Neural progenitor cell (in vitro differentiated cells): ENCODE data around the gene HRH2. TPM values are rescaled to one million over a fixed set of nuclear protein-coding genes. Genes with fewer than 3 reads are reported as not detected.

ENCODE experiments used
- DNase-seq: peaks from one replicate; pipeline ENCODE4 v3.0.0-alpha.2; 2016; ENCODE audit warnings: low spot score
- H2AFZ ChIP-seq: fragments of 200-600 bp; sonication (generic); replicated peaks from 2 replicates; pipeline ENCODE4 v1.6.1; 2016; ENCODE audit warnings: antibody characterized with exemption
- H3F3A ChIP-seq: fragments of 200-600 bp; sonication (generic); 2 replicates; pipeline ENCODE4 v1.6.1; 2016; ENCODE audit warnings: antibody characterized with exemption, low read depth
- H3K27ac ChIP-seq: fragments of 200-600 bp; sonication (generic); 2 replicates; pipeline ENCODE4 v1.5.1; 2016; ENCODE audit warnings: mild to moderate bottlenecking
- H3K27me3 ChIP-seq: fragments of 200-600 bp; sonication (generic); 2 replicates; pipeline ENCODE4 v1.6.1; 2016; ENCODE audit warnings: mild to moderate bottlenecking, moderate library complexity
- H3K36me3 ChIP-seq: fragments of 200-600 bp; sonication (generic); 2 replicates; pipeline ENCODE4 v1.5.1; 2016
- H3K4me1 ChIP-seq: fragments of 200-600 bp; sonication (generic); 2 replicates; pipeline ENCODE4 v1.6.1; 2016; ENCODE audit warnings: mixed run types
- H3K4me2 ChIP-seq: fragments of 200-600 bp; sonication (generic); 2 replicates; pipeline ENCODE4 v1.6.1; 2016
- H3K4me3 ChIP-seq: fragments of 200-600 bp; sonication (generic); 2 replicates; pipeline ENCODE4 v1.5.1; 2016
- H3K79me2 ChIP-seq: fragments of 200-600 bp; sonication (generic); 2 replicates; pipeline ENCODE4 v1.6.1; 2016; ENCODE audit warnings: low read depth
- H3K9ac ChIP-seq: fragments of 200-600 bp; sonication (generic); 2 replicates; pipeline ENCODE4 v1.6.1; 2016
- H3K9me3 ChIP-seq: fragments of 200-600 bp; sonication (generic); 2 replicates; pipeline ENCODE4 v1.5.1; 2016; ENCODE audit warnings: low read depth
- H4K20me1 ChIP-seq: fragments of 200-600 bp; sonication (generic); 2 replicates; pipeline ENCODE4 v1.6.1; 2016; ENCODE audit warnings: low read depth
- H3K27ac Mint-ChIP-seq: 3 replicates; pipeline ENCODE4 v1.8.0; 2021; ENCODE audit warnings: mixed read lengths
- H3K27me3 Mint-ChIP-seq: 2 replicates; pipeline ENCODE4 v1.8.0; 2022; ENCODE audit warnings: low read depth, mild to moderate bottlenecking, inconsistent platforms, moderate library complexity, mixed read lengths; ENCODE audit not compliant: insufficient read depth
- H3K36me3 Mint-ChIP-seq: 3 replicates; pipeline ENCODE4 v1.8.0; 2021; ENCODE audit warnings: mixed read lengths
- H3K4me1 Mint-ChIP-seq: 3 replicates; pipeline ENCODE4 v1.8.0; 2021; ENCODE audit warnings: mixed read lengths
- H3K4me3 Mint-ChIP-seq: 3 replicates; pipeline ENCODE4 v1.8.0; 2021; ENCODE audit warnings: mild to moderate bottlenecking, moderate library complexity, mixed read lengths
- H3K9me3 Mint-ChIP-seq: 3 replicates; pipeline ENCODE4 v1.8.0; 2020; ENCODE audit warnings: mixed read lengths
- EZH2 ChIP-seq: fragments of 200-600 bp; sonication (generic); IDR thresholded peaks from 2 replicates; pipeline ENCODE4 v1.6.1; 2017; ENCODE audit warnings: antibody characterized with exemption, mild to moderate bottlenecking, moderate library complexity
- EZH2phosphoT487 ChIP-seq: fragments of 200-600 bp; sonication (generic); IDR thresholded peaks from 2 replicates; pipeline ENCODE4 v1.6.1; 2017; ENCODE audit warnings: antibody characterized with exemption
- total RNA-seq: library from RNA; depleted of rRNA; stranded (reverse); fragments of >200 nt; gene quantifications from 2 replicates; pipeline ENCODE4 v1.2.3, GENCODE V29; 2015; ENCODE audit warnings: low replicate concordance
- TF ChIP-seq, protein P1 (sequence below): fragments of 200-600 bp; sonication (generic); IDR thresholded peaks from 2 replicates; pipeline ENCODE4 v1.5.1; 2017; ENCODE audit warnings: antibody characterized with exemption, mild to moderate bottlenecking

Gene HRH2
- total RNA-seq, 1 donor from 2014 or later, result not detected

DNA sequence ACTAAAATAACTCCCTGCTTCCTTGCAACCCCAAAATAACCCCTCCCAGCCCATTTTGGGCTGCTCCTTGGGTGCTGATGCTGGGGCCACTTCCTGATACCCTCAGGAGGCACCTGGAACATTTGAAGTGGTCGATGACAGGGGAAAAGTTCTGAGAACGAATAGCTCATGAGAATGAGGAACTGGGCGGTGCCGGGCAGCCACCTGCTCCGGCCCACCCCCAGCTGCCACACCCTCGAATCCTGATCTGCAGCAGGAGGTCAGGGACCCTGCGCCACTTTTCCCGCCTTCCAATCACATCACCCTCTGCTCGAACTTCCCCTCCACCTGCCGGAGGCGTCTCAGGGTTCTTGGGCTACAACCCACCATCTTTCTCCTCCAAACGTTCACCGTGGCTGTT, 19.7 kb downstream of the HRH2 start:
- H3K4me1 Mint-ChIP-seq, result peaks cover 2% of the 10 kb centered on the region
- H3K4me3 Mint-ChIP-seq, result no peak overlapping the region
- H3K79me2 ChIP-seq, result no peaks in the 10 kb centered on the region
- H2AFZ ChIP-seq, result no peak overlapping the region
- H3K36me3 ChIP-seq, result no peaks in the 10 kb centered on the region
- no peaks in the 10 kb centered on the region for H3K9me3 Mint-ChIP-seq
- H3F3A ChIP-seq, result no peaks in the 10 kb centered on the region
- DNase-seq, result no peak
- no peak overlapping the region for H3K4me2 ChIP-seq
- H3K4me3 ChIP-seq, result no peak overlapping the region
- H3K36me3 Mint-ChIP-seq, result no peaks in the 10 kb centered on the region
- peaks cover 9% of the 10 kb centered on the region for H3K27me3 Mint-ChIP-seq
- H3K4me1 ChIP-seq, result no peaks in the 10 kb centered on the region
- H3K27ac Mint-ChIP-seq, result no peak overlapping the region
- no peaks in the 10 kb centered on the region for H4K20me1 ChIP-seq
- H3K27ac ChIP-seq, result no peak overlapping the region
- H3K9ac ChIP-seq, result no peak overlapping the region
- no peaks in the 10 kb centered on the region for H3K9me3 ChIP-seq
- no peaks in the 10 kb centered on the region for H3K27me3 ChIP-seq
- TF ChIP-seq EZH2 (no peak), EZH2phosphoT487 (no peak)
- TF ChIP-seq, protein P1, sequence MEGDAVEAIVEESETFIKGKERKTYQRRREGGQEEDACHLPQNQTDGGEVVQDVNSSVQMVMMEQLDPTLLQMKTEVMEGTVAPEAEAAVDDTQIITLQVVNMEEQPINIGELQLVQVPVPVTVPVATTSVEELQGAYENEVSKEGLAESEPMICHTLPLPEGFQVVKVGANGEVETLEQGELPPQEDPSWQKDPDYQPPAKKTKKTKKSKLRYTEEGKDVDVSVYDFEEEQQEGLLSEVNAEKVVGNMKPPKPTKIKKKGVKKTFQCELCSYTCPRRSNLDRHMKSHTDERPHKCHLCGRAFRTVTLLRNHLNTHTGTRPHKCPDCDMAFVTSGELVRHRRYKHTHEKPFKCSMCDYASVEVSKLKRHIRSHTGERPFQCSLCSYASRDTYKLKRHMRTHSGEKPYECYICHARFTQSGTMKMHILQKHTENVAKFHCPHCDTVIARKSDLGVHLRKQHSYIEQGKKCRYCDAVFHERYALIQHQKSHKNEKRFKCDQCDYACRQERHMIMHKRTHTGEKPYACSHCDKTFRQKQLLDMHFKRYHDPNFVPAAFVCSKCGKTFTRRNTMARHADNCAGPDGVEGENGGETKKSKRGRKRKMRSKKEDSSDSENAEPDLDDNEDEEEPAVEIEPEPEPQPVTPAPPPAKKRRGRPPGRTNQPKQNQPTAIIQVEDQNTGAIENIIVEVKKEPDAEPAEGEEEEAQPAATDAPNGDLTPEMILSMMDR, result no peak

DNA sequence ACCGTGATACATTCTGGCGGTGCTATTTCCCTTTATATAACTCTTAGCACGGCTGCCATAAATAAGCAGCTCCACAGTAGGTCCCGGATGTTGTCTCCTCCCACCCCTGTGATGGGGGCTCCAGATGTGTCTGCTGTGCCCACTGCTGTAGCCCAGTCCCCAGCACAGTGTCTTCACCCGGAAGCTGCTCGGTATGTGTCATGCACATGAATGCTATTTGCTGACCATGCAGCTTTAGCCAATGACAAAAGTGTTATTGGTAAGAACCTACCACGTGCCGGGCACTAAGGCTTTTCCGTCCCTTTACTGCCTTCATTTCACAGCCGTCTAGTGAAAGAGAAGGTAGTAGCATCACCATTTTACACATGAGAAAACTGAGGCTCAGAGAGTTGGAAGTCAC, 20.2 kb downstream of the HRH2 start:
- TF ChIP-seq EZH2 (no peak), EZH2phosphoT487 (no peak)
- TF ChIP-seq, protein P1, result no peak
- no peak overlapping the region for H2AFZ ChIP-seq
- no peaks in the 10 kb centered on the region for H4K20me1 ChIP-seq
- H3K36me3 ChIP-seq, result no peaks in the 10 kb centered on the region
- H3K4me1 Mint-ChIP-seq, result peaks cover 2% of the 10 kb centered on the region
- H3F3A ChIP-seq, result no peaks in the 10 kb centered on the region
- H3K9me3 Mint-ChIP-seq, result no peaks in the 10 kb centered on the region
- H3K4me3 ChIP-seq, result no peak overlapping the region
- H3K4me2 ChIP-seq, result no peak overlapping the region
- H3K27ac ChIP-seq, result no peak overlapping the region
- no peaks in the 10 kb centered on the region for H3K79me2 ChIP-seq
- no peaks in the 10 kb centered on the region for H3K27me3 ChIP-seq
- H3K27ac Mint-ChIP-seq, result no peak overlapping the region
- H3K36me3 Mint-ChIP-seq, result no peaks in the 10 kb centered on the region
- H3K27me3 Mint-ChIP-seq, result peaks cover 10% of the 10 kb centered on the region
- no peak overlapping the region for H3K9ac ChIP-seq
- H3K9me3 ChIP-seq, result no peaks in the 10 kb centered on the region
- H3K4me1 ChIP-seq, result no peaks in the 10 kb centered on the region
- no peak for DNase-seq
- H3K4me3 Mint-ChIP-seq, result no peak overlapping the region

DNA sequence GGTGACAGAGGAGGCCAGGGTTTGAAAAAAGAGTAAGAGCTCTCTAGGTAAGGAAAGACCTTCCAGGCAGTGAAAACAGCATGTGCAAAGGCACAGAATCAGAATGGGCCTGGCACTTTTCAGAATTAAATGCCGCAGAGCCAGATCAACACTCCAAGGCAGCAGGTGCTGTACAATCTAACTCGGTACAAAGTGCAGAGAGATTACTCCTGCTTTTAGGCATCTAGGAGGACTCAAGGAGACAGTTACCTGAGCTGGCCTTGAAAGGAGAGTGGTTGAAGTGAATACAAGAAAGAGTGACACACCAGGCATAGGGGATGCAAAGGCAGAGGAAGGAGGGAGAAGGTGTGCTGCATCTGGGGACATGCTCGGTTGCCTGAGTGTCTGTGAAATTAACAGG, 21.5 kb downstream of the HRH2 start:
- Mint-ChIP-seq H3K9me3 (no peaks in the 10 kb centered on the region), H3K4me1 (peaks cover 2% of the 10 kb centered on the region), H3K27ac (no peak overlapping the region), H3K4me3 (no peak overlapping the region), H3K36me3 (no peaks in the 10 kb centered on the region), H3K27me3 (peaks cover 15% of the 10 kb centered on the region)
- Histone ChIP-seq H3K27me3 (no peaks in the 10 kb centered on the region), H3K4me1 (no peaks in the 10 kb centered on the region), H3K4me3 (no peak overlapping the region), H3K9ac (no peak overlapping the region), H3F3A (no peaks in the 10 kb centered on the region), H4K20me1 (no peaks in the 10 kb centered on the region), H2AFZ (no peak overlapping the region), H3K4me2 (no peak overlapping the region), H3K79me2 (no peaks in the 10 kb centered on the region), H3K36me3 (no peaks in the 10 kb centered on the region), H3K27ac (no peak overlapping the region), H3K9me3 (no peaks in the 10 kb centered on the region)
- DNase-seq, result no peak
- TF ChIP-seq EZH2phosphoT487 (no peak), EZH2 (no peak)

DNA sequence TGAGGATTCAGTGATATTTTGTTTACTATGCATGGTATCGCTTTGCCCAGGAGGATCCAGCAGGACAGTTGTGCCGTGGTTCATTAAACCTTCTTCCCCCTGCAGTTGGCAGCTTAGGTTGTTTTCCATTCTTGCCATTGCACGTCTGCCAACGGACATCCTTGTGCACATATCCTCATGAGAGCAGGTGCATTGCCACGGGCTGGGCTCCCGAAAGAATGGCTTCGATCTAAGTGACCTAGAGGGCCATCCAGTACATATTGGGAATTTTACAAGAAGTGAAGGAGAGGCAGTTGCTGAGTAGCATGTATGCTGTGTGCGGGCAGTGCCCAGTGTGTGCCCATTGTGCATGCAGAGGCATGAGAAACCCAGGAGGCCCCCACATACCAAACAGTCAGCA, 22.1 kb downstream of the HRH2 start:
- DNase-seq, result no peak
- peaks cover 15% of the 10 kb centered on the region for H3K27me3 Mint-ChIP-seq
- no peak overlapping the region for H3K4me3 Mint-ChIP-seq

More for the DNA sequence above, 22.1 kb downstream of the HRH2 start:
- Histone ChIP-seq H3K4me2 (no peak overlapping the region), H3K36me3 (no peaks in the 10 kb centered on the region), H3K27me3 (no peaks in the 10 kb centered on the region), H3K27ac (no peak overlapping the region), H3K79me2 (no peaks in the 10 kb centered on the region), H3K9me3 (no peaks in the 10 kb centered on the region), H2AFZ (no peak overlapping the region), H3K4me3 (no peak overlapping the region), H3F3A (no peaks in the 10 kb centered on the region), H3K4me1 (no peaks in the 10 kb centered on the region), H3K9ac (no peak overlapping the region), H4K20me1 (no peaks in the 10 kb centered on the region)
- TF ChIP-seq EZH2phosphoT487 (no peak), EZH2 (no peak)
- TF ChIP-seq, protein P1, result no peak
- H3K36me3 Mint-ChIP-seq, result no peaks in the 10 kb centered on the region
- peaks cover 2% of the 10 kb centered on the region for H3K4me1 Mint-ChIP-seq
- no peaks in the 10 kb centered on the region for H3K9me3 Mint-ChIP-seq
- no peak overlapping the region for H3K27ac Mint-ChIP-seq
